Testis (tissue), 3 donors: ENCODE measurements around the gene KIF21B. TPM values are rescaled to one million over a fixed set of nuclear protein-coding genes. Genes with fewer than 3 reads are reported as not detected.

Experiments
- DNase-seq: peaks from one replicate; pipeline ENCODE4 v3.0.0-alpha.2; 2019
- H3K27ac ChIP-seq, 2 donors: fragments of 200-600 bp; sonication (generic); one replicate each; pipeline ENCODE4 v1.5.1; 2019
- H3K27me3 ChIP-seq: fragments of 200-600 bp; sonication (generic); one replicate; pipeline ENCODE4 v1.5.1; 2019
- H3K36me3 ChIP-seq: fragments of 200-600 bp; sonication (generic); one replicate; pipeline ENCODE4 v1.5.1; 2017; ENCODE audit warnings: low read depth; ENCODE audit errors: missing control alignments
- H3K4me1 ChIP-seq: fragments of 200-600 bp; sonication (generic); one replicate; pipeline ENCODE4 v1.5.1; 2019
- H3K4me3 ChIP-seq, 2 donors: fragments of 200-600 bp; sonication (generic); one replicate each; pipeline ENCODE4 v1.5.1; 2017 to 2019
- H3K9me3 ChIP-seq: fragments of 200-600 bp; sonication (generic); one replicate; pipeline ENCODE4 v1.5.1; 2017
- POLR2A ChIP-seq: fragments of 450-650 bp; IDR thresholded peaks from one replicate; pipeline ENCODE4 v1.6.1; 2017; ENCODE audit warnings: antibody characterized with exemption, mild to moderate bottlenecking, moderate library complexity
- WGBS, 2 donors: methylation state at CpG; one replicate each; pipeline ENCODE4 v1.1.5; 2018; 5-methylcytosine and 5-hydroxymethylcytosine counted together
- intact Hi-C: fragments of 100-400 bp; cut with DNase I; formaldehyde crosslinking; loops from one replicate; pipeline ENCODE4 v1.15.1; 2023; ENCODE audit warnings: low total_unique reads
- polyA plus RNA-seq: library from polyadenylated mRNA; stranded (reverse); fragments of 350-450 nt; fragmentation: Illumina TruSeq; extraction: RNeasy Lipid Tissue Mini Kit (QIAGEN cat#74804); gene quantifications from one replicate; pipeline ENCODE4 v1.2.3, GENCODE V29; 2014; ENCODE audit warnings: low read depth, low replicate concordance; ENCODE audit not compliant: insufficient read depth
- total RNA-seq, 2 donors: library from RNA; depleted of rRNA; stranded (reverse); fragments of >200 nt; gene quantifications; one replicate each; pipeline ENCODE4 v1.2.3, GENCODE V29; 2016
- TF ChIP-seq, protein P1 (sequence below), 3 experiments: fragments of 450-650 bp in 2 of 3; fragments of 200-600 bp in 1 of 3; sonication (generic) in 1 of 3; IDR thresholded peaks; one replicate each; pipeline ENCODE4 v1.5.1; 2016 to 2019; ENCODE audit warnings: antibody characterized with exemption in 3 of 3, mild to moderate bottlenecking in 2 of 3, moderate library complexity in 1 of 3

The KIF21B gene
- total and polyA plus RNA-seq, 3 donors from 2014 or later, result 23.3 to 32.7 (median 32.3) TPM

DNA sequence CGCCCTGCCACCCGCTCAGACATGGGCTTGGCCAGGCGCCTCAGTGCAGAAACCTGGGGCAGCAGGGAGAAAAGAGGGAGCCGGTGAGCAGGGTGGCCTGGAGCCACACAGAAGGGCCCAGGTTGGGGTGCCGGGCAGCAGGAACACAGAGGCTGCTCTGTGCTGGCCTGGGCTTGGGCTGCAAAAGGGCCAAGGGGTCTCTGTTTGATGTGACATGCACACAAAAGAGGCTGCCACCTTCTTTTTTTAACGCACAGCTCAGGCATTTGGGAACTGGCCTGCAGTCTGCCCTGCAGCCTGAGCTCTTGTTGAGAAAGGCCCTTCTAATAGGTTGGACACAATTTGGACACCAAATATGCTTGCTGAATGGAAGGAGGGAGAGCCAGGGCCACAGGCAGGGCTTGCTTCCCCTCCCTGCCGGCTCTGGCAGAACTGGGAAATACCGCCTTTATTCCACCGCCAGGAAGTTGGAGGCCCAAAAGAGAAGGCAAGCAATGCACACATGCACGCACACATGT, 32.4 kb downstream of the KIF21B start:
- 90 to 92% methylated on average over 6 to 10 of the region's 10 CpGs for WGBS, 2 donors
- intact Hi-C loops, result no loop called here
- TF ChIP-seq, protein P1, sequence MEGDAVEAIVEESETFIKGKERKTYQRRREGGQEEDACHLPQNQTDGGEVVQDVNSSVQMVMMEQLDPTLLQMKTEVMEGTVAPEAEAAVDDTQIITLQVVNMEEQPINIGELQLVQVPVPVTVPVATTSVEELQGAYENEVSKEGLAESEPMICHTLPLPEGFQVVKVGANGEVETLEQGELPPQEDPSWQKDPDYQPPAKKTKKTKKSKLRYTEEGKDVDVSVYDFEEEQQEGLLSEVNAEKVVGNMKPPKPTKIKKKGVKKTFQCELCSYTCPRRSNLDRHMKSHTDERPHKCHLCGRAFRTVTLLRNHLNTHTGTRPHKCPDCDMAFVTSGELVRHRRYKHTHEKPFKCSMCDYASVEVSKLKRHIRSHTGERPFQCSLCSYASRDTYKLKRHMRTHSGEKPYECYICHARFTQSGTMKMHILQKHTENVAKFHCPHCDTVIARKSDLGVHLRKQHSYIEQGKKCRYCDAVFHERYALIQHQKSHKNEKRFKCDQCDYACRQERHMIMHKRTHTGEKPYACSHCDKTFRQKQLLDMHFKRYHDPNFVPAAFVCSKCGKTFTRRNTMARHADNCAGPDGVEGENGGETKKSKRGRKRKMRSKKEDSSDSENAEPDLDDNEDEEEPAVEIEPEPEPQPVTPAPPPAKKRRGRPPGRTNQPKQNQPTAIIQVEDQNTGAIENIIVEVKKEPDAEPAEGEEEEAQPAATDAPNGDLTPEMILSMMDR (IDR thresholded peaks at IDR 0.05), result no peak
- no peak for TF ChIP-seq POLR2A
- Histone ChIP-seq H3K27me3 (no peaks in the 10 kb centered on the region), H3K4me3 (no peak overlapping the region), H3K9me3 (no peaks in the 10 kb centered on the region), H3K27ac (no peak overlapping the region), H3K36me3 (no peaks in the 10 kb centered on the region), H3K4me1 (no peaks in the 10 kb centered on the region)
- no peak for DNase-seq

DNA sequence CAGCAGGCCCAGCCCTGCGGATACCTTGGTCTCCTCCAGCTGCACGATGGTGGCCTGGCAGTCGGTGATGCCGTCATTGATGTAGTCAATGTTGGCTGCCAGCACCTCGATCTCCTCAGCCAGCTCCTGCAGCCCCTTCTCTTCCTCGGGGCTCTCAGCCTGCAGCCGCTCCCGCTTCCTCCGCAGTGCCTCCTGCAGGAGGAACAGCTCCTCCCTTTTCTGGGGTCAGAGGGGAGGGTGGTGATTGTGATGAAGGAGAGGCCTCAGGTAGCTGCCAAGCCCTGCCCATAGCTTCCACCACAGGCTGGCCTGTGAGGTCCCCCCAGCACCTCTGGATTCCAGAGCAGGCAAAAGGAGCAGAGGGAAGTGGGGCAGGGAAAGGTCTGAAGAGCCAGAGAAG, 33.4 kb downstream of the KIF21B start:
- TF ChIP-seq, protein P1 (IDR thresholded peaks at IDR 0.05), result no peak
- no peak for TF ChIP-seq POLR2A
- Histone ChIP-seq H3K27ac (no peak overlapping the region), H3K27me3 (no peaks in the 10 kb centered on the region), H3K4me3 (no peak overlapping the region), H3K36me3 (no peaks in the 10 kb centered on the region), H3K4me1 (no peaks in the 10 kb centered on the region), H3K9me3 (no peaks in the 10 kb centered on the region)
- WGBS, 2 donors, result 94 to 100% methylated on average over 4 to 9 of the region's 9 CpGs
- intact Hi-C loops, result no loop called here
- no peak for DNase-seq

DNA sequence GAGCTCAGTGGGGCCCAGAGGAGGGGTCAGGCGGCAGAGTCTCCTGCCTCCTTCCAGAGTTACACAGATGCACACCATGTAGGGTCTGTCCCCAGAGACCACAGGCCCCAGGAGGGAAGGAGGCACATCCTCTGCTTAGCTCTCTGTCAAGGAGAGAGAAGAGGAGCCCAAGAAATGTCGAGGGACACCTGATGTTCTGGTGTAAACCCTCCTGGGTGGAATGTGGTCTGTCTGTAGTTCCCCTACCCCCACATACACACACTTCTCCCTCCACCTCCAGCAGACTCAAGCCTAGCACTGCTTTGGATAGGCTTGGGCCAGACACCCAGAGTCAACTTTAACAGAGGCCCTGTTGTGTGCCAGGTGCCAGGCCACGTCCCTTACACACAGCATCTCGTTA, 34.2 kb downstream of the KIF21B start:
- DNase-seq, result no peak
- TF ChIP-seq POLR2A, result no peak
- TF ChIP-seq, protein P1 (IDR thresholded peaks at IDR 0.05), result no peak
- intact Hi-C loops, result no loop called here
- no peak overlapping the region for H3K4me3 ChIP-seq
- no peaks in the 10 kb centered on the region for H3K36me3 ChIP-seq
- H3K27me3 ChIP-seq, result no peaks in the 10 kb centered on the region
- H3K9me3 ChIP-seq, result no peaks in the 10 kb centered on the region
- WGBS, 2 donors, result 85 to 100% methylated on average over 1 to 4 of the region's 4 CpGs
- H3K27ac ChIP-seq, result no peak overlapping the region
- H3K4me1 ChIP-seq, result no peaks in the 10 kb centered on the region

DNA sequence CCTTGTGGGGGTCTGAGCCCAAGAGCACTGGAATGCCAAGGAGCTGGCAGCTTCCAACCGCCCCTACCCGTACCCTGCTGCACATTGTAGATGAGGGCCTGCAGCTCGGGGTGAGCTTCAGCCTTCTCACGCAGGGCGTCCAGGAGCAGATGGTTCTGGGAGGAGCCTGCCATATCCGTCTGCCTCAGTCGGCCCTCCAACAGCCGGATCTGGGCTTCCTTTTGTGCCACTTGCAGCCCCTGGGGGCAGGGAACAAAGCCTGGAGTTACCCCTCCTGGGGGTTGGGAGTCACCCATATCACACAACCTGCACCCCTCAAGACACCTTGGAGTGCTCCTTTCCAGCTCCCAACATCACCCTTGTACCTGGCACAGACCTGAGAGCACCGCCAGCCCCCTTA, 34.8 kb downstream of the KIF21B start:
- 90 to 98% methylated on average over 4 to 9 of the region's 9 CpGs for WGBS, 2 donors
- Histone ChIP-seq H3K27ac (no peak overlapping the region), H3K9me3 (no peaks in the 10 kb centered on the region), H3K4me1 (no peaks in the 10 kb centered on the region), H3K4me3 (no peak overlapping the region), H3K36me3 (no peaks in the 10 kb centered on the region), H3K27me3 (no peaks in the 10 kb centered on the region)
- no peak for TF ChIP-seq POLR2A
- TF ChIP-seq, protein P1 (IDR thresholded peaks at IDR 0.05), result no peak
- DNase-seq, result no peak
- intact Hi-C loops, result no loop called here

DNA sequence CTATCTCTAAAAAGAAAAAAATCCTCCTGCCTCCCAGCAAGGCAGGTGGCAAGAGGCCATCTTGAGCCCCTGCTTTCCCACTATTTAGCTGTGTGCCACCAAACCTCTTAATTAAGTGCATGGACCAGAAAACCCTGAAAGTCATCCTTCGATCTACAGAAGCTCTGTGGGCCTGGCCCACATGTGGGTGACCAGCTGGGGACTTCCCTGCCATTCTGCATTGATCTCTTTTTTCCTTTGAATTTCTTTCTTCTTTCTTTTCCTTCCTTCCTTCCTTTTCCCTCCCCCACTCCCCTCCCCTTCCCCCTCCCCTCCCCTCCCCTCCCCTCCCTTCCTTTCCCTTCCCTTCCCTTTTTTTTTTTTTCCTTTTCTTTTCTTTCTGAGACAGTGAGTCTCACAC, 38.0 kb downstream of the KIF21B start:
- WGBS, 2 donors, result 90 to 97% methylated on average over 1 of the region's 1 CpG

More for the DNA sequence above, 38.0 kb downstream of the KIF21B start:
- no peak overlapping the region for H3K27ac ChIP-seq
- intact Hi-C loops, result no loop called here
- H3K27me3 ChIP-seq, result no peaks in the 10 kb centered on the region
- no peaks in the 10 kb centered on the region for H3K36me3 ChIP-seq
- no peak overlapping the region for H3K4me3 ChIP-seq
- DNase-seq, result no peak
- no peaks in the 10 kb centered on the region for H3K4me1 ChIP-seq
- H3K9me3 ChIP-seq, result no peaks in the 10 kb centered on the region
- TF ChIP-seq, protein P1 (IDR thresholded peaks at IDR 0.05), result no peak
- TF ChIP-seq POLR2A, result no peak
